ENCODE data around the gene NPTN.

DNA sequence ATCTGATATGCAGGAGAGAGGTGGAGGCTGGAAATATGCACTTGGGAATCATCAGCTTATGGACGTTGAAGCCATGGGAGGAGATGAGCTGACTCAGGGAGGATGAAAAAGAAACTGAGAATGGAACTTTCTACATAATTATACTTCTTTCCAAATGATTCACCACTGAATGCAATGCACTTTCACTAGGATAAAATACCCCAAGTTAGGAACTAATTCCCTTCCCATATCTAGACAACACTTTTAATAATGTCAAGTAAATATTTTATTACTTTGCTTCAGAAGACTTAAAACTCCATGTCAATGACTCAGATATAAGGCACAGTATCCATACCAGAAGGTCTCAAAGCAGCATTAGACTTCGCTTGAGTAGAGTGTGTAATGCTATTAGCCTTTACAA is 24.2 kb downstream of the NPTN start:
- TF ChIP-seq GATA2 (IDR thresholded peaks at IDR 0.05; ENCODE audit: low read depth, low read length) (no peak), GATA3 (IDR thresholded peaks at IDR 0.05; ENCODE audit: low read depth, low read length) (no peak)
